ENCODE measurements around the gene C20orf173.

Gene C20orf173

GRCh38 chr20:35561671-35562070 is 32.2 kb upstream of the C20orf173 start:
- Histone ChIP-seq H3K27me3 (no peaks in the 10 kb centered on the region), H3K9me3 (no peaks in the 10 kb centered on the region), H3K4me1 (no peaks in the 10 kb centered on the region), H3K4me3 (ENCODE audit: low read depth, low read length) (no peak overlapping the region), H3K36me3 (peaks cover 5% of the 10 kb centered on the region; the same call in 1 of the 2 replicates)
- TF ChIP-seq CTCF (IDR thresholded peaks at IDR 0.05; ENCODE audit: low read depth, low read length) = no peak
- no peak for DNase-seq

GRCh38 chr20:35561268-35561667 is 31.8 kb upstream of the C20orf173 start:
- Histone ChIP-seq H3K27me3 (no peaks in the 10 kb centered on the region), H3K4me1 (no peaks in the 10 kb centered on the region), H3K36me3 (peaks cover 9% of the 10 kb centered on the region; the same call in 1 of the 2 replicates), H3K9me3 (no peaks in the 10 kb centered on the region), H3K4me3 (ENCODE audit: low read depth, low read length) (no peak overlapping the region)
- DNase-seq = peak; percentile 70
- TF ChIP-seq CTCF (IDR thresholded peaks at IDR 0.05; ENCODE audit: low read depth, low read length) = peak; percentile 75

- TF ChIP-seq CTCF (IDR thresholded peaks at IDR 0.05; ENCODE audit: low read depth, low read length) = no peak
- H3K4me1 ChIP-seq = no peaks in the 10 kb centered on the region
- no peaks in the 10 kb centered on the region for H3K27me3 ChIP-seq
- H3K4me3 ChIP-seq (ENCODE audit: low read depth, low read length) = no peak overlapping the region
- H3K36me3 ChIP-seq = peaks cover 13% of the 10 kb centered on the region; the same call in 1 of the 2 replicates
- DNase-seq = no peak
- no peaks in the 10 kb centered on the region for H3K9me3 ChIP-seq
Measured at GRCh38 chr20:35560541-35560940, 31.1 kb upstream of the C20orf173 start.

GRCh38 chr20:35560105-35560511 is 30.7 kb upstream of the C20orf173 start:
- DNase-seq = no peak
- H3K4me3 ChIP-seq (ENCODE audit: low read depth, low read length) = no peak overlapping the region
- peaks cover 13% of the 10 kb centered on the region; the same call in 1 of the 2 replicates for H3K36me3 ChIP-seq
- H3K27me3 ChIP-seq = no peaks in the 10 kb centered on the region
- no peak for TF ChIP-seq CTCF (IDR thresholded peaks at IDR 0.05; ENCODE audit: low read depth, low read length)
- no peaks in the 10 kb centered on the region for H3K4me1 ChIP-seq
- no peaks in the 10 kb centered on the region for H3K9me3 ChIP-seq

- peaks cover 13% of the 10 kb centered on the region; the same call in 1 of the 2 replicates for H3K36me3 ChIP-seq
- H3K27me3 ChIP-seq = no peaks in the 10 kb centered on the region
- no peak for DNase-seq
- no peak overlapping the region for H3K4me3 ChIP-seq (ENCODE audit: low read depth, low read length)
- H3K4me1 ChIP-seq = no peaks in the 10 kb centered on the region
- no peaks in the 10 kb centered on the region for H3K9me3 ChIP-seq
- TF ChIP-seq CTCF (IDR thresholded peaks at IDR 0.05; ENCODE audit: low read depth, low read length) = no peak
Measured at GRCh38 chr20:35559042-35559693, 29.7 kb upstream of the C20orf173 start.

GRCh38 chr20:35558451-35558850 is 29.0 kb upstream of the C20orf173 start:
- Histone ChIP-seq H3K4me1 (no peaks in the 10 kb centered on the region), H3K4me3 (ENCODE audit: low read depth, low read length) (no peak overlapping the region), H3K36me3 (peaks cover 18% of the 10 kb centered on the region), H3K27me3 (no peaks in the 10 kb centered on the region), H3K9me3 (no peaks in the 10 kb centered on the region)
- no peak for TF ChIP-seq CTCF (IDR thresholded peaks at IDR 0.05; ENCODE audit: low read depth, low read length)
- no peak for DNase-seq

Measured in BE2C (cell line).